Measurements from ENCODE around the gene SEMA6A.

The SEMA6A gene

GRCh38 chr5:116480894-116481510 is 93.6 kb downstream of the SEMA6A start:
- Histone ChIP-seq H3K9ac (ENCODE audit: low read length) (no peak overlapping the region), H3K36me3 (ENCODE audit: insufficient read depth, low read length) (peaks cover 57% of the 10 kb centered on the region), H3K9me3 (ENCODE audit: low read length) (no peaks in the 10 kb centered on the region), H3K4me1 (ENCODE audit: insufficient read depth, low read length) (no peaks in the 10 kb centered on the region), H3K27ac (ENCODE audit: low read depth, low read length) (no peak overlapping the region), H3K27me3 (ENCODE audit: control insufficient read depth in 1 of 2, insufficient read depth in 2 of 2, low read length in 2 of 2) (no peaks in the 10 kb centered on the region), H3K4me3 (ENCODE audit: low read depth in 1 of 2, low read length in 2 of 2) (no peak overlapping the region)

DNA sequence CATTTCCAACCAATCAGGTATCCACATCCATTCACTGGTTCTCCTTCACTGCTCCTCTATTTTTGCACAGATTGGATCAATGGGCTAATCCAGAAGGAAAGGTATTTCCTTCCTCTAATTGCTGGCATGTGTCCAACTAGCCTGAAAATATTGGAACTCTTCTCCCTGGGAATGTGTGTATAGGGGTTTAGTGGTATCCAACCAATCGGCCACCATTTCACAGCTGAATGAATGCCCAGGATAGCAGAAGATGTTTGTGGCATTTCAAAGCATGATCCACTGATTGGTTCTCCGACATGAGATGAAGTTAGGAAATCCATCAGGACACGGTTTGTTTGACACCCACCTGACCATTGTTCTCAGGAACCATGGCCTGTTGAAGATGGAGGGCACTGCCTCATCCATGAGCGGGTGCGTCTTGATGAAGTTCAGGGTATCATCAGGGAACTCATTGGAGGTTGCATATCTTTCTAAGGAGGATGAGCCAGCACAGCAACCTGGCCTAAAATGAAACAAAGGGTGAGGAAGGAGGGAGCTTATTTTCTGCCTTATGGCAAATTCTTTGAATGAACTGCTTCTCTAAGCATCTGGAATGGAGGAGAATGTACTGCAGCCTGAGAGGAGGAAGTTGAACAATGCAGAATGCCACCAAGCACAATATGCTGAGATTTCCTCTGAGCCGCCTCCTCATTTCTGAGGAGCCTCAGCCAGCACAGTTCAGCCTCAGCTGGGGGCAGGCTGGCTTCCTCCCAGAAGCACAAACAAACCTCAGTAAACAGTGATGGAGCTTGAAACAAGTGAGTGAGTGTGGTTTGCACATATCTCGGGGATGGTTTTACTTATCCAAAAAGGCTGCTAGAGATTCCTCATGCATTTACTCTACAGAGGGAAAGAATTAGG is 94.6 kb downstream of the SEMA6A start:
- Histone ChIP-seq H3K36me3 (ENCODE audit: insufficient read depth, low read length) (peaks cover 54% of the 10 kb centered on the region), H3K9me3 (ENCODE audit: low read length) (no peaks in the 10 kb centered on the region), H3K9ac (ENCODE audit: low read length) (no peak overlapping the region), H3K4me1 (ENCODE audit: insufficient read depth, low read length) (no peaks in the 10 kb centered on the region), H3K27ac (ENCODE audit: low read depth, low read length) (no peak overlapping the region), H3K27me3 (ENCODE audit: control insufficient read depth in 1 of 2, insufficient read depth in 2 of 2, low read length in 2 of 2) (no peaks in the 10 kb centered on the region), H3K4me3 (ENCODE audit: low read depth in 1 of 2, low read length in 2 of 2) (no peak overlapping the region)

DNA sequence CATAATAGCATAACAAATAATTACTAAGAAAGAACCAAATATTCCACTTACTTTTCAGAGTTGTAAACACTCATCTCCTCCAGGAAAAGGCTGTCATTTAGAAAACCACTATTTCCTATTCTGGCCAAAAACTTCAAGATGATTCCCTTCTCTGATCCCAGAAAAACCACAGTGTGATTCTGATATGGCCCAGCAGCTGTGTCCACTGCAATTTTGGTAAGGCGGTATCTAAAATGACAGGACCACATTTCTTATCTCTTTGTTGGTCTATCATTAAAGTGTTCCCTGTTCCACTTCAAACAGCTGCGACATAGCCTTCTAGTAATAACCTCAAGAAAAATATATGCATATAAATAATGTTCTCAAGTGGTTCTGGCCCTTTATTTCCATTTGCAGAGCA is 96.1 kb downstream of the SEMA6A start:
- H3K9ac ChIP-seq (ENCODE audit: low read length), result no peak overlapping the region
- H3K4me1 ChIP-seq (ENCODE audit: insufficient read depth, low read length), result no peaks in the 10 kb centered on the region
- H3K27ac ChIP-seq (ENCODE audit: low read depth, low read length), result no peak overlapping the region
- no peak overlapping the region for H3K4me3 ChIP-seq (ENCODE audit: low read depth in 1 of 2, low read length in 2 of 2)
- no peaks in the 10 kb centered on the region for H3K9me3 ChIP-seq (ENCODE audit: low read length)
- peaks cover 58% of the 10 kb centered on the region for H3K36me3 ChIP-seq (ENCODE audit: insufficient read depth, low read length)
- no peaks in the 10 kb centered on the region for H3K27me3 ChIP-seq (ENCODE audit: control insufficient read depth in 1 of 2, insufficient read depth in 2 of 2, low read length in 2 of 2)

- Histone ChIP-seq H3K36me3 (ENCODE audit: insufficient read depth, low read length) (peaks cover 57% of the 10 kb centered on the region), H3K27me3 (ENCODE audit: control insufficient read depth in 1 of 2, insufficient read depth in 2 of 2, low read length in 2 of 2) (no peaks in the 10 kb centered on the region), H3K4me3 (ENCODE audit: low read depth in 1 of 2, low read length in 2 of 2) (no peak overlapping the region), H3K9me3 (ENCODE audit: low read length) (no peaks in the 10 kb centered on the region), H3K27ac (ENCODE audit: low read depth, low read length) (no peak overlapping the region), H3K9ac (ENCODE audit: low read length) (no peak overlapping the region), H3K4me1 (ENCODE audit: insufficient read depth, low read length) (no peaks in the 10 kb centered on the region)
These were observed 97.6 kb downstream of the SEMA6A start for GRCh38 chr5:116476897-116477537.

GRCh38 chr5:116475338-116475737 is 99.3 kb downstream of the SEMA6A start:
- Histone ChIP-seq H3K9ac (ENCODE audit: low read length) (no peak overlapping the region), H3K4me1 (ENCODE audit: insufficient read depth, low read length) (no peaks in the 10 kb centered on the region), H3K27ac (ENCODE audit: low read depth, low read length) (no peak overlapping the region), H3K9me3 (ENCODE audit: low read length) (no peaks in the 10 kb centered on the region), H3K36me3 (ENCODE audit: insufficient read depth, low read length) (peaks cover 48% of the 10 kb centered on the region), H3K4me3 (ENCODE audit: low read depth in 1 of 2, low read length in 2 of 2) (no peak overlapping the region), H3K27me3 (ENCODE audit: control insufficient read depth in 1 of 2, insufficient read depth in 2 of 2, low read length in 2 of 2) (no peaks in the 10 kb centered on the region)

GRCh38 chr5:116473706-116474105 is 100.9 kb downstream of the SEMA6A start:
- Histone ChIP-seq H3K9ac (ENCODE audit: low read length) (no peak overlapping the region), H3K4me1 (ENCODE audit: insufficient read depth, low read length) (no peaks in the 10 kb centered on the region), H3K27ac (ENCODE audit: low read depth, low read length) (no peak overlapping the region), H3K4me3 (ENCODE audit: low read depth in 1 of 2, low read length in 2 of 2) (no peak overlapping the region), H3K36me3 (ENCODE audit: insufficient read depth, low read length) (peaks cover 39% of the 10 kb centered on the region), H3K9me3 (ENCODE audit: low read length) (no peaks in the 10 kb centered on the region), H3K27me3 (ENCODE audit: control insufficient read depth in 1 of 2, insufficient read depth in 2 of 2, low read length in 2 of 2) (no peaks in the 10 kb centered on the region)

DNA sequence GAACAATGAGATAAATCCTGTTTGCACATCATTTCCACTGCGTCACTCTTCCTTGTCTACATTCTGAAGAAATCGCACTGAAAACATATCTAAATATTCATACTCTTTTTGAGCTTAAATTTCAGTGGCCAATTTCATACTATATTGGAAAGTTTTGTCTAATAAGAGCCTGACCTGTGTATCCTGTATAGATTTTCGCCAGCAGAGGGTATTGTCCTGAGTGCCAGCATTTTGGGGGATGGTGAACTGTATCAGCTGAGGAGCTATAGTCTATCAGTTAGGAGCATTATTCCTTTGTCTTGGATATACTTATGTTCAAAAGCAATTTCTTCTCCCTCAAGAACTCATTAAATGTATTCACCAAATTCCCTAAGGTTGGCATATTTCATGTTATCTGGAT is 102.3 kb downstream of the SEMA6A start:
- Histone ChIP-seq H3K27ac (ENCODE audit: low read depth, low read length) (no peak overlapping the region), H3K4me3 (ENCODE audit: low read depth in 1 of 2, low read length in 2 of 2) (no peak overlapping the region), H3K9ac (ENCODE audit: low read length) (no peak overlapping the region), H3K36me3 (ENCODE audit: insufficient read depth, low read length) (peaks cover 35% of the 10 kb centered on the region), H3K27me3 (ENCODE audit: control insufficient read depth in 1 of 2, insufficient read depth in 2 of 2, low read length in 2 of 2) (no peaks in the 10 kb centered on the region), H3K9me3 (ENCODE audit: low read length) (no peaks in the 10 kb centered on the region), H3K4me1 (ENCODE audit: insufficient read depth, low read length) (no peaks in the 10 kb centered on the region)

DNA sequence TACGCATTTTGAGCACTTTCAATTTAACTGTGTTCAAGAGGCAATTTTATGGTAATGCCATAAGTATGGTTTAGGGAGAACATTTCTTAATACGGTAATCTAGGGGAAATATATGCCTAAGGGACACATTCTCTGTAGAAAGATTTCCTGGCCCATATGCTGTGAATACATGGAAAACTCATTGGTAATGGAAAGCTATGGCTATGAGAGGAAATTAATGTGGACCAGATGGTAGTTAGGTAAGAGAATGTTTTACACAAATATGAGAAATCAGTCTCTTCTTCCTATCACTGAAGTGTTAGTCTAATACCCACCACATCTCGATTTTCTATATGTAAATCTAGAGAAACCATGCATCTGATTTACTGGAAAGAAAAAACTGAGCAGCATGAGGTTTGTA is 105.0 kb downstream of the SEMA6A start:
- no peaks in the 10 kb centered on the region for H3K9me3 ChIP-seq (ENCODE audit: low read length)
- H3K4me1 ChIP-seq (ENCODE audit: insufficient read depth, low read length), result no peaks in the 10 kb centered on the region
- no peak overlapping the region for H3K27ac ChIP-seq (ENCODE audit: low read depth, low read length)
- H3K36me3 ChIP-seq (ENCODE audit: insufficient read depth, low read length), result peaks cover 21% of the 10 kb centered on the region
- H3K27me3 ChIP-seq (ENCODE audit: control insufficient read depth in 1 of 2, insufficient read depth in 2 of 2, low read length in 2 of 2), result no peaks in the 10 kb centered on the region
- no peak overlapping the region for H3K4me3 ChIP-seq (ENCODE audit: low read depth in 1 of 2, low read length in 2 of 2)
- H3K9ac ChIP-seq (ENCODE audit: low read length), result no peak overlapping the region

GRCh38 chr5:116468583-116468982 is 106.0 kb downstream of the SEMA6A start:
- H3K27ac ChIP-seq (ENCODE audit: low read depth, low read length), result no peak overlapping the region
- no peaks in the 10 kb centered on the region for H3K9me3 ChIP-seq (ENCODE audit: low read length)
- H3K4me1 ChIP-seq (ENCODE audit: insufficient read depth, low read length), result peaks cover 4% of the 10 kb centered on the region
- no peaks in the 10 kb centered on the region for H3K27me3 ChIP-seq (ENCODE audit: control insufficient read depth in 1 of 2, insufficient read depth in 2 of 2, low read length in 2 of 2)
- H3K4me3 ChIP-seq (ENCODE audit: low read depth in 1 of 2, low read length in 2 of 2), result no peak overlapping the region
- no peak overlapping the region for H3K9ac ChIP-seq (ENCODE audit: low read length)
- peaks cover 17% of the 10 kb centered on the region for H3K36me3 ChIP-seq (ENCODE audit: insufficient read depth, low read length)

- peaks cover 12% of the 10 kb centered on the region for H3K36me3 ChIP-seq (ENCODE audit: insufficient read depth, low read length)
- H3K9ac ChIP-seq (ENCODE audit: low read length), result no peak overlapping the region
- H3K27me3 ChIP-seq (ENCODE audit: control insufficient read depth in 1 of 2, insufficient read depth in 2 of 2, low read length in 2 of 2), result no peaks in the 10 kb centered on the region
- no peaks in the 10 kb centered on the region for H3K9me3 ChIP-seq (ENCODE audit: low read length)
- peaks cover 4% of the 10 kb centered on the region for H3K4me1 ChIP-seq (ENCODE audit: insufficient read depth, low read length)
- H3K27ac ChIP-seq (ENCODE audit: low read depth, low read length), result no peak overlapping the region
- H3K4me3 ChIP-seq (ENCODE audit: low read depth in 1 of 2, low read length in 2 of 2), result no peak overlapping the region
These were observed 107.2 kb downstream of the SEMA6A start for GRCh38 chr5:116467465-116467843.

DNA sequence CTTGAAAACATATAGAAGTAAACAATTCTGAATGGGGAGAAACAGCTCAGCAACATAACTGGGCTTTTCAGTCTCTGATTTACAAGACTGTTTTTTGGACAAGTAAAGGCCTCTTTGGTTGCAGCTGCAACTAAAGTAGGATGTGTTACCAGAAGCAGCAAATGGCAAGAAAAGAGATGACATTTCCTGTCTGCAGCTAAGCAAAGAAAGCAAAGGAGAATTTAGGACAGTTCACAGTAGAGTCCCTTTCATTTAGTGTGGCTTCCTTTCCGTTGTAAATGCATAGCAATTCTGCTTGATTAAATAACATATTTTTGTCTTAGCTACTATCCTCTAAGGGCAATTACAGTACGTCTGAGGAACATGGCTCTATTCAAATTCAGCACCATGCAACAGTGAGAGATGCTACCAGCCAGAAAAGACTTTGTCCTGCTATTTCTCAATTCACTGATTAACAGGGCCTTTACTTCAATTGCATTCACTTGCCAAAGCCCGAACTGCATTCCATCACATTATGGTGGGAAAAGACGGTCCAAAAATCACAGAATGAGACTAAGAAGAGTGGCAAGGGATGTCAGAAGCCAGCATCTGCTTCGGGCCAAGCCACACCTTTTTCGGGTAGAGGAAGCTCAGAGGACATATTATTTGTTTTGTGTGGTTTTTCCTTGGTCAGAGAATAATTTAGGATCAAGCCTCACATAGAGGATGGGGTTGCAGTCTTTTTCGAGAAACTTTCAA is 107.7 kb downstream of the SEMA6A start:
- no peaks in the 10 kb centered on the region for H3K27me3 ChIP-seq (ENCODE audit: control insufficient read depth in 1 of 2, insufficient read depth in 2 of 2, low read length in 2 of 2)
- no peaks in the 10 kb centered on the region for H3K9me3 ChIP-seq (ENCODE audit: low read length)
- H3K36me3 ChIP-seq (ENCODE audit: insufficient read depth, low read length), result peaks cover 12% of the 10 kb centered on the region
- no peak overlapping the region for H3K4me3 ChIP-seq (ENCODE audit: low read depth in 1 of 2, low read length in 2 of 2)
- no peak overlapping the region for H3K9ac ChIP-seq (ENCODE audit: low read length)
- H3K27ac ChIP-seq (ENCODE audit: low read depth, low read length), result no peak overlapping the region
- H3K4me1 ChIP-seq (ENCODE audit: insufficient read depth, low read length), result peaks cover 4% of the 10 kb centered on the region

All from muscle layer of colon (tissue), 2 donors.